ENCODE data around the gene GPC6.

GPC6 gene

GRCh38 chr13:93621051-93621450 lies 394.4 kb downstream of the GPC6 start:
- Histone ChIP-seq H3K27ac (ENCODE audit: extremely low read depth, low read depth, low read length) (no peak overlapping the region), H3K4me3 (ENCODE audit: low read depth, low read length) (no peak overlapping the region), H3K36me3 (ENCODE audit: control insufficient read depth in 2 of 2, insufficient read depth in 1 of 2, low read length in 2 of 2) (no peaks in the 10 kb centered on the region), H3K4me1 (ENCODE audit: control insufficient read depth, insufficient read depth, low read length) (no peaks in the 10 kb centered on the region; the same call in 1 of the 2 replicates), H3K9me3 (ENCODE audit: control insufficient read depth, insufficient read depth, low read depth, low read length) (no peaks in the 10 kb centered on the region)
- TF ChIP-seq ZNF324 (tag by site-specific recombination; IDR thresholded peaks at IDR 0.05) (no peak), SP2 (tag by site-specific recombination; IDR thresholded peaks at IDR 0.05) (no peak), SCRT2 (tag by site-specific recombination; IDR thresholded peaks at IDR 0.05) (0 out of 2 replicates have a peak, but pooled peaks have one; percentile 40)
- ChIA-PET CTCF (no interaction called here), POLR2A (no interaction called here)

DNA sequence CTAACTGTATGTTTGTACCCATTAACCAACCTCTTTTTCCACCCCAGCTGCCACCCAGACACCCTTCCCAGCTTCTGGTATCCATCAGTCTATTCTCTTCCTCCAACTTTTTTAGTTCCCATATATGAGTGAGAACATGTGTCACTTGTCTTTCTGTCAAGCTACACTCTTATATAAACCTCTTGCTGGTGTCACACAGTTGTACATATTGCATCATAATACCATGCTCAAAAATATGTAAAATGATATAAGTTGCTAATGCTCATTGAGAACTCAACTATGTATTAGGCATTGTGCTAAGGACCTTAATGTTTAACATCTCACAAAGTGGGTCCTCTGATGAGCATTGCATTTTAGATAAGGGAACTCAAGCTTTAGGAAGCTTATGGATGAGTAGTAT lies 395.4 kb downstream of the GPC6 start:
- no peaks in the 10 kb centered on the region for H3K9me3 ChIP-seq (ENCODE audit: control insufficient read depth, insufficient read depth, low read depth, low read length)
- no peak for TF ChIP-seq GLIS1 (tag by site-specific recombination; IDR thresholded peaks at IDR 0.05)
- TF ChIP-seq ZNF292 (tag by site-specific recombination; IDR thresholded peaks at IDR 0.05; ENCODE audit: borderline replicate concordance, low read depth), result no peak
- no peak for TF ChIP-seq ZNF223 (tag by site-specific recombination; IDR thresholded peaks at IDR 0.05)
- no peak for TF ChIP-seq ZNF558 (tag by site-specific recombination; IDR thresholded peaks at IDR 0.05)
- no peak for TF ChIP-seq ZNF132 (tag by site-specific recombination; IDR thresholded peaks at IDR 0.05; ENCODE audit: borderline replicate concordance)
- no peak for TF ChIP-seq ZNF280D (tag by site-specific recombination; IDR thresholded peaks at IDR 0.05)
- no peak for TF ChIP-seq ZBTB17 (tag by site-specific recombination; IDR thresholded peaks at IDR 0.05)
- no peak for TF ChIP-seq ZBTB48 (tag by site-specific recombination; IDR thresholded peaks at IDR 0.05)
- no peak for TF ChIP-seq ZNF184 (tag by site-specific recombination; IDR thresholded peaks at IDR 0.05)
- TF ChIP-seq ZNF394 (tag by site-specific recombination; IDR thresholded peaks at IDR 0.05; ENCODE audit: borderline replicate concordance), result no peak
- no peak overlapping the region for H3K4me3 ChIP-seq (ENCODE audit: low read depth, low read length)
- ChIA-PET CTCF (no interaction called here), POLR2A (no interaction called here)
- no peaks in the 10 kb centered on the region; the same call in 1 of the 2 replicates for H3K4me1 ChIP-seq (ENCODE audit: control insufficient read depth, insufficient read depth, low read length)
- H3K36me3 ChIP-seq (ENCODE audit: control insufficient read depth in 2 of 2, insufficient read depth in 1 of 2, low read length in 2 of 2), result no peaks in the 10 kb centered on the region
- no peak overlapping the region for H3K27ac ChIP-seq (ENCODE audit: extremely low read depth, low read depth, low read length)

GRCh38 chr13:93624311-93624777 lies 397.7 kb downstream of the GPC6 start:
- CTCF ChIA-PET, result no interaction called here
- no peak overlapping the region for H3K4me3 ChIP-seq (ENCODE audit: low read depth, low read length)
- H3K9me3 ChIP-seq (ENCODE audit: control insufficient read depth, insufficient read depth, low read depth, low read length), result no peaks in the 10 kb centered on the region
- H3K27ac ChIP-seq (ENCODE audit: extremely low read depth, low read depth, low read length), result no peak overlapping the region
- no peaks in the 10 kb centered on the region for H3K36me3 ChIP-seq (ENCODE audit: control insufficient read depth in 2 of 2, insufficient read depth in 1 of 2, low read length in 2 of 2)
- no peaks in the 10 kb centered on the region; the same call in 1 of the 2 replicates for H3K4me1 ChIP-seq (ENCODE audit: control insufficient read depth, insufficient read depth, low read length)
- POLR2A ChIA-PET, result no interaction called here
- TF ChIP-seq CTCF (tag by site-specific recombination; IDR thresholded peaks at IDR 0.05) (no peak), ZSCAN18 (tag by site-specific recombination; IDR thresholded peaks at IDR 0.05) (no peak), ELK4 (IDR thresholded peaks at IDR 0.05; ENCODE audit: borderline replicate concordance, low read depth, low read length) (no peak), OSR2 (tag by site-specific recombination; IDR thresholded peaks at IDR 0.05) (no peak), ZNF645 (tag by site-specific recombination; IDR thresholded peaks at IDR 0.05) (no peak), GLI2 (tag by site-specific recombination; IDR thresholded peaks at IDR 0.05; ENCODE audit: borderline replicate concordance, low read depth) (no peak), GLIS1 (tag by site-specific recombination; IDR thresholded peaks at IDR 0.05) (no peak)
- TF ChIP-seq, protein P1, sequence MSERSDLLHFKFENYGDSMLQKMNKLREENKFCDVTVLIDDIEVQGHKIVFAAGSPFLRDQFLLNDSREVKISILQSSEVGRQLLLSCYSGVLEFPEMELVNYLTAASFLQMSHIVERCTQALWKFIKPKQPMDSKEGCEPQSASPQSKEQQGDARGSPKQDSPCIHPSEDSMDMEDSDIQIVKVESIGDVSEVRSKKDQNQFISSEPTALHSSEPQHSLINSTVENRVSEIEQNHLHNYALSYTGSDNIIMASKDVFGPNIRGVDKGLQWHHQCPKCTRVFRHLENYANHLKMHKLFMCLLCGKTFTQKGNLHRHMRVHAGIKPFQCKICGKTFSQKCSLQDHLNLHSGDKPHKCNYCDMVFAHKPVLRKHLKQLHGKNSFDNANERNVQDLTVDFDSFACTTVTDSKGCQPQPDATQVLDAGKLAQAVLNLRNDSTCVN (tag by site-specific recombination; optimal IDR thresholded peaks at IDR 0.05), result no peak
- TF ChIP-seq, protein P2, sequence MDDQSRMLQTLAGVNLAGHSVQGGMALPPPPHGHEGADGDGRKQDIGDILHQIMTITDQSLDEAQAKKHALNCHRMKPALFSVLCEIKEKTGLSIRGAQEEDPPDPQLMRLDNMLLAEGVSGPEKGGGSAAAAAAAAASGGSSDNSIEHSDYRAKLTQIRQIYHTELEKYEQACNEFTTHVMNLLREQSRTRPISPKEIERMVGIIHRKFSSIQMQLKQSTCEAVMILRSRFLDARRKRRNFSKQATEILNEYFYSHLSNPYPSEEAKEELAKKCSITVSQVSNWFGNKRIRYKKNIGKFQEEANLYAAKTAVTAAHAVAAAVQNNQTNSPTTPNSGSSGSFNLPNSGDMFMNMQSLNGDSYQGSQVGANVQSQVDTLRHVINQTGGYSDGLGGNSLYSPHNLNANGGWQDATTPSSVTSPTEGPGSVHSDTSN (CRISPR knock-in tag; IDR thresholded peaks at IDR 0.05), result no peak
